Lower leg skin (tissue), 3 donors: ENCODE measurements around the gene CSNK2A3.

Experiments used
- POLR2A ChIP-seq, 2 donors: fragments of 450-650 bp; IDR thresholded peaks; one replicate each; pipeline ENCODE4 v1.6.1; 2016 to 2017; ENCODE audit warnings: antibody characterized with exemption in 2 of 2, mild to moderate bottlenecking in 1 of 2, moderate library complexity in 1 of 2
- TF ChIP-seq, protein P1 (sequence below), 3 donors: fragments of 450-650 bp; IDR thresholded peaks; one replicate each; pipeline ENCODE4 v1.5.1; 2016; ENCODE audit warnings: antibody characterized with exemption in 3 of 3, mild to moderate bottlenecking in 3 of 3, moderate library complexity in 2 of 3

DNA sequence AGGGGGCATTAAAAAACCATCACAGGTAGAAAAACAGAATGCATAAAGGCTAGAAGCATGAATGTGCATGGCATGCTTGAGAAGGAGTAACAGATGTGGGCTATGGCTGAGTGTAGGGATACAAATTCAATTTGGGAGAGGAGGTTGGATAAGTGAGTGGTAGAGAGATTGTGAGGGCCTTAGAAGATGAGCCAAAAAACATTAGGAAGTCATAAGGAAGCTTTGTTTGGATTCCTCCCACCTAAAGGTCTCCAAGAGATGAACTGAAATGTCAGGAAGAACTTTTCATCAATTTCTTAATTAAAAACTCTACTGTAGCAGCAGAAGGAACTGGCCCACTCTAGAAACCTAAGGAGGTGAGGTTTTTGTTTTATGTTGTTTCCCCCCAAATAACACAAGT lies 41.2 kb upstream of the CSNK2A3 start:
- TF ChIP-seq, protein P1, sequence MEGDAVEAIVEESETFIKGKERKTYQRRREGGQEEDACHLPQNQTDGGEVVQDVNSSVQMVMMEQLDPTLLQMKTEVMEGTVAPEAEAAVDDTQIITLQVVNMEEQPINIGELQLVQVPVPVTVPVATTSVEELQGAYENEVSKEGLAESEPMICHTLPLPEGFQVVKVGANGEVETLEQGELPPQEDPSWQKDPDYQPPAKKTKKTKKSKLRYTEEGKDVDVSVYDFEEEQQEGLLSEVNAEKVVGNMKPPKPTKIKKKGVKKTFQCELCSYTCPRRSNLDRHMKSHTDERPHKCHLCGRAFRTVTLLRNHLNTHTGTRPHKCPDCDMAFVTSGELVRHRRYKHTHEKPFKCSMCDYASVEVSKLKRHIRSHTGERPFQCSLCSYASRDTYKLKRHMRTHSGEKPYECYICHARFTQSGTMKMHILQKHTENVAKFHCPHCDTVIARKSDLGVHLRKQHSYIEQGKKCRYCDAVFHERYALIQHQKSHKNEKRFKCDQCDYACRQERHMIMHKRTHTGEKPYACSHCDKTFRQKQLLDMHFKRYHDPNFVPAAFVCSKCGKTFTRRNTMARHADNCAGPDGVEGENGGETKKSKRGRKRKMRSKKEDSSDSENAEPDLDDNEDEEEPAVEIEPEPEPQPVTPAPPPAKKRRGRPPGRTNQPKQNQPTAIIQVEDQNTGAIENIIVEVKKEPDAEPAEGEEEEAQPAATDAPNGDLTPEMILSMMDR (IDR thresholded peaks at IDR 0.05): no peak
- TF ChIP-seq POLR2A (IDR thresholded peaks at IDR 0.05): no peak
